ENCODE data around the gene RTN1.

The RTN1 gene

DNA sequence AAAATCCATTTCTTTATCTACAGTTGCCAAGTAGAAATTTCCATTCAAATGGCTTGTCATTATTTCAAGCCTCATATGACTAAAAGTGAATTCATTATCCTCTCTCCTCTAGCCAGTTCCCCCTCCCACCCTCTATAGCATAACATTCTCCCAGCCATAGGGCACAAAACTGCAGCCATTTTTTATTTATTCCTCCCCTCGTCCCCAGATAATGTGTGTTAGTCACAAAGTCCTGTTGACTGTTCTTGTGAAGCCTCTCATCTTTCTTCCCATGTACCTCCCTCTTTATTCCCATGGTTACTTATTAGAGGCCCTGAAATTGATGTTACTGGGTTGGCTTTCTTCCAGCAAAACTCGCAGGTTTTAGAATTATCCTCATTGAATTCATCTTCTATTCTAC, 13.2 kb downstream of the RTN1 start:
- intact Hi-C loops (cut with DNase I), result no loop called here
- DNase-seq, result no peak

DNA sequence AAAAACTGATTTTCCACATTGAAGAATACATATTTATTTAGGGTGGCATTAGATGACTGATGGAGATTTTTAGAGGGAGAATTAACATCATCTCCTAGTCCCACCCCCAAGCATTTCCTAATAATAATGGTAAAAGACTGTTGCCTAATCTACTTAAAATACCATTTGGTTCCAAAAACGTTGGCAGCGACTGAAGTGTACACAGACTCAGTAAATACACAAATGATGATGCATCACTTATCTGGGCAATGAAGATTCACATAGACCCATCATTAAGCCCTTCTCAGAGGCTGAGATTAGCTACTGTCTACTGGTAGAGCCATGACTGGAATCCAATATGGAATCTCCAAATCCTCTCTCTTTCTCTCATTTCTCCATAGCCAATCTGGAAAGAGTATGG, 18.2 kb downstream of the RTN1 start:
- DNase-seq, result no peak
- intact Hi-C loops (cut with DNase I), result no loop called here

DNA sequence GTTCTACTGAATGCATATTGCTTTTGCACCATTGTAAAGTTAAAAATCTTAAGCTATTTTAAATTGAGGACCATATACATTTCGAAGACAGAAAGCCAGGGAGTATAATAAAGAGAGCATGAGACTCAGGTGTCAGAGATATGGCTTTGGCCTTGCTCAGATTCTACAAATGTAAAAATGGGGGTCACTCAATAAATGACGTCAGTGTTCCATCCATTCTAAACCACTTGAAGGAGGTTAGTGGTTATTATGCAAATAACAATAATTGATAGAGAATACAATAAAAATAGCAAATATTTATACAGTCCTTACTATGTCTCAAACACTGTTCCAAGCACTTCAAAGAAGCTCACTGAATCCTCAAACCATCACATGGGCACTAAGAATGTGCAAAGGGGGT, 20.1 kb downstream of the RTN1 start:
- intact Hi-C loops (cut with DNase I), result no loop called here
- no peak for DNase-seq

DNA sequence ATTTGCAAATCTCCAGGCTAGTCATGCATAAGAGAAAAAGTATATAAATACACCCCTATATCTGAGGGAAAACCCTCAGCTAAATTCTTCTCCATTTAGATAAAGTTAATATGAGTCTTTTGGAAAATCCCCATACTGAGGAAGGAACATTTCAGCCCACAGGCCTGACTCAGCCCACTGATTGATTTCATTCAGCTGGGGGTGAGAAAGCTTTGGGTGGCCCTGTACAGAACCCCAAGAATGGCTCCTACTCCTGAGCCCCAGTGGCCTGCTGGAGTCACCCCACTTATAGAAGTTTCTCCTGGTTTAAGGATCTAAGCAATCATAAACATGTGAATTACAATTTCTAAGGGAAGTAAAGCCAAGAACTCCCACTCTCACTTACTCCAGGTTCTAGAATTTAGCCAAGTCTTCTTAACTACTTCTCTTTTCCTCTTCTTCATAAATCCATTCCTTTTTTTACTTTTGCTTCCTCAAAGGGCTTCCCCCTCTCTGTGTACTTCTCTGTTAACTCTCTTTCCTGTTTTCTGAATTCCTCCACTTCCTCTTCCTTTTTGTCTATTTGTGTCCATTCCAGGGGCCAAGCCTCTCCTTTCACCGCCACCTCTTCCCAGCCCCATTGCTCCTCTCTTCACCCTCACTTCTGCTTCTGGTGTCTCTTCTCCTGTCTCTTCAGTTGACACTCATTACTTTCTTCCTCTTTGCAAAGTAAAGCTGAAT, 21.0 kb downstream of the RTN1 start:
- no peak for DNase-seq
- intact Hi-C loops (cut with DNase I), result no loop called here

DNA sequence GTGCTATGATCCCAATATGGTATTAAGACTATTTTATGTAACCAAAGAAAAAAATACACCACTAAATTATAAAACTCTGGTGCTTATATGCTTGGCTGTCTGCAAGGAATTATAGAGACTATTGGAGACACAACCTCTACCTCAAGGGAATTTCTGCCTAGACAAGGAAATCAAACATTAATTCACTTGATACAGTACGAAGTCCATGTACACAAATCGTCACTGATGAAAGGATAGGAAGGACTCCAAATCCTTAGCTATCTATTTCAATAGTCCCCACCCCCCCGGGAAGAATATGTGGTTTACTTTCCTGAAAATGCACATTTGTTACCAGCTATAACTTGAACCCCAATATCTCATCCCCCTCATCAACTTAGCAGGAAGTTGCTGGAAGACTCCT, 21.9 kb downstream of the RTN1 start:
- intact Hi-C loops (cut with DNase I), result no loop called here
- no peak for DNase-seq

DNA sequence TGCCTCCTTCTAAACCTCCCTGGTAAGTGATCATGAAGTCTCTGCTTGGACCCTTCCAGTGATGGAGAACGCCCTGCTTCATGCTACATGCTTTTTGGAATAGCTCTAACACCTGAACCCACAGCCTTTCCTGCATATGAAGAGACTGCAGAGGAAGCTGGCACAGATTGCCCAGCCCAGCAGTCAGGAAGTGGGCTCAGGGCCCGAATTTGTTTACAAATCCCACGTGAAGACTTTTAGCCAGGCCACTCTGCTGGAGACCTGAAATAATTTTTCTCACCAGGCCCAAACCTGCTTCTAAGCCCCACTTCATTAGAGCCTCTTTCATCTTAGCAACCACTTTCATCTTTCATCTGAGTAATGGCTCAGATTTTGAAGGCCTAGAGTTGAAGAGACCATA, 22.9 kb downstream of the RTN1 start:
- intact Hi-C loops (cut with DNase I), result no loop called here
- DNase-seq, result no peak

DNA sequence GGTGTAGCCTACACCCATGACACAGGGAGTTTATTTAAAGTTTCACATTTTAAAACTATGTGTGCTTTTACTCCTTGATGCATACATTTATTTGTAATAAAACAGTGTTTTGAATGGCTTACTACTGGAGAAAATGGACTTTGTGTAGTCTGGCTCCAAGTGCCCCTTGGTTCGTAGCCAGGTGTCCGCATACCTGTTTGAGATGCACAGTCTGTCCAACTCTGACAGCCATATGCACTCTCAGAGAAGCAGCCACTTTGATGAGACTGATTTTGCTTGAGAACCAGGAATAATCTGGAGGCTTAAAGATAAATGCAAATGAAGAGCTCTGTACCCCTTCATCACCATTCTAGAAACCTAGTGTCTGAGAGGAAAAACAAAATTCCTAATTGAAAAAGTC, 24.0 kb downstream of the RTN1 start:
- intact Hi-C loops (cut with DNase I), result no loop called here
- DNase-seq, result no peak

DNA sequence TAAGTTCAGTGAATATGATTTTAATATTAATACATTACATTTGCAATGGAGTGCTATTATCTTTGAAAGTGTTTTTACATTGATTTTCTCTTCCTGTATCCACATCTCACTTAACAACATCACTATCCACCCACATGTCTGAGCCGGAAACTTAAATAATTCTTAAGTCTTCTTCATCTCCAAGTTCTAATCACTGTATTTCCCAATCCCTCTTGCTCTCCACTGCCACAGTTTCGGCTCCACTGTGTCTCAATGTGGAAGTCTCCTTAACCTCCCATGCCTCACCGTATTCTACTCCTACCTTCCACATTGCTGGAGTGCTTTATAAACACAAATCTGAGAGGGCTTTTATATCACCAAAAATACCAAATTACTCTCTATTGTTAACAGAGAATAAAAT, 25.3 kb downstream of the RTN1 start:
- intact Hi-C loops (cut with DNase I), result no loop called here
- no peak for DNase-seq

DNA sequence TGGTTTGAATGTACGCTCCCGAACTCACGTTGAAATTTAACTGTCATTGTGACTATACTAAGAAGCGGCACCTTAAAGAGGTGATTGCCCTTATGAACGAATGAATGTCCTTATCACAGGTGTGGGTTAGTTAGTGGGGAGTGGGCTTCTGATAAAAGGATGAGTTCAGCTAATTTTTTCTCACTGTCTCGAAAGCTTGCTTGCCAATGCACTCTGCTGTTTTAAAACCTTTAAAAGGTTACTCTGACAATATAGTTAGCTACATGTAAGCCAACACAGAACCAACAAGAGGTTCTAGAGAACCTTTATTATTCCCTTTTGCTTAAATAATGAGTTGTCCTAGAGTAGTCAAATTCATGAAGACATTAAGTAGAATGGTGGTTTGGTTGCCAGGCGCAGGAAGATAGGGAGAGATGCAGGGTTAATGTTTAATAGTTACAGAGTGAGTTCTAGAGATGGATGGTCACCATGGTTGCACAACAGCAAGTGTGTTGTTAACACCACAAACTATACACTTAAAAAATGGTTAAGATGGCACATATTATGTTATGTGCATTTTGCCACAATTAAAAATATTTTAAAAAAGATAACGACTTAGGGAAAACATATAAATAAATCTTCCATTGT, 26.3 kb downstream of the RTN1 start:
- no peak for DNase-seq
- intact Hi-C loops (cut with DNase I), result no loop called here

DNA sequence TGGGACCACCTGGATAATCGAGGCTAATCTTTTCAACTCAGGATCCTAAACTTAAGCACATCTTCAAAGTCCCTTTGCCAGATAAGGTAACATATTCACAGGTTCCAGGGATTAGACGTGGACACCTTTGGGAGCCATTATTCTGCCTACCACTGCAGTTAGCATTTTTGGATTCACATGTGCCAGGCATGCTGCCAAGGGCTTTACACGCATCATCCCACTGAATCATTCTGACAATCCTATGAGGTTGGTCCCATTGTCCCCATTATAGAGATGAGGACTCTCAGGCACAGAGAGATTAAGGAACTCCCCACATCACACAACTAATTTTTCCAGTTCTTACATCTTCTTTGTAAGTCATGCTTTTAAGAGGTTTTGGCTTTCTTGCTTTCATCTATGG, 34.5 kb downstream of the RTN1 start:
- intact Hi-C loops (cut with DNase I), result no loop called here
- DNase-seq, result no peak

DNA sequence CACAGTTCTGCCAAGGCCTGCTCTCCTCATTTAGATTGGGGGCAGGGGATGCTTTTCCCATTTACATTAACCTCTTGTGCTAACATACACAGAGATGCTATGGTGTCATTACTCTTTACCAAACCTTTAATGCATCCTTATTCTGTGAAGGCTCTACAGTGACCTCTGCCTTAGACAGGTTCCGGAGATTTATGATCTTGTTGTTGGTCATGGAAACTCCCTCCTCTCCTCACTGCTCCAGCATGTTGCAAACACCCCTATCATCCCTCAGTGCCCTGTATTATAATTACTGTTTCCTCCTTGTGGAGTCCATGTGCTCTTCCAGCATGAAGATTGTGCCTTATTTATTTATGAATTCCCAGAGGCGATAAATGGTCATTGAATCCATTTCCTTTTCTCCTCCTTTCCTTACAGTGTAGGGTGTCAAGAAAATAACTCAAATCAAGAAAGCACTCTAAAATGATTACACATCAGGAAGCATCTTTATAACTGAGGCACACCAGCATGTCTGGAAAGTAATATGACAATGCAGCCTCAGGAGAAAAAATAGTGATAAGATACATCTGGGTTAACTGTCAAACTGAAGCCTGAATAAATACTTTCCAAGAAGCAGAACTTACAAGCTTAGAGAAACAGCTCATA, 37.8 kb downstream of the RTN1 start:
- no peak for DNase-seq
- intact Hi-C loops (cut with DNase I), result no loop called here

DNA sequence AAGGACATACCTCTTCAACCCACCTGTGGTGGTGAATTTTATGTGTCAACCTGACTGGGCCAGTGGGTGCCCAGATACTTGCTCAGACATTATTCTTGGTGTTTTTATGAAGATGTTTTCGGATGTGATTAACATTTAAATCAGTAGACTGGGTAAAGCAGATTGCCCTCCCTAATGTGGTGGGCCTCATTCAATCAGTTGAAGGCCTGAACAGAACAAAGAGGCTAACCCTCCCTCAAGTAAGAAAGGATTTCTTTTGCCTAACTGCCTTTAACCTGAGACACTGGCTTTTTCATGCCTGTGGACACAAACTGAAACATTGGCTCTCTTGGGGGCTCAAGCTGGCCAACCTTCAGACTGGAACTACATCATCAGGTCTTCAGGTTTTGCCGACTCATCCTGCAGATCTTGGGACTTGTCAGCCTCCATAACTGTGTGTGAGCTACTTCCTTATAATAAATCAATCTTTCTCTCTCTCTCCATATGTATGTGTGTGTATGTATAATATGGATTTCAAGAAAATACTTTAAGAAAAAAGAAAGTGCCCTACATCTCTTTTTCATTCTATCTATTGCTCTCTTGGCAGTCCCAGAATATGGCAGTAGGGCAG, 39.4 kb downstream of the RTN1 start:
- DNase-seq, result no peak
- intact Hi-C loops (cut with DNase I), result no loop called here

DNA sequence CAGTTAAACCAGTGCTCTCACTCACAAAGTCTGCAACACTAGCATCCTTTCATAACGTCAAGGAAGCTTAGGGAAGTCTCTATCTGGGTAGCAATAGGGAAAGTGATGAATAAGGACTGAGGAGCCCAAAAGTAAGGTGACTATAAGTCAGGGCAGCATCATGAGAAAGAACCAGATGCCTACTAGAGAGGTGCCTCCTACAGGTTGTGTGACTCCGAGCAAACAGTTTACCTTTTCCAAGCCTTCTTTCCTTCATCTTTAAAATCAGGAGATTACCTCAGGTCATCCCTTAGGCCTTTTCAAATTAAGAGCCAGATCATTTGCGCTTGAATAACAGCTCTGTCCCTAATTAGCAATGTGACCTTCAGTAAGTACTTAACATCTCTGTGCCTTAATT, 40.2 kb downstream of the RTN1 start:
- DNase-seq, result no peak
- intact Hi-C loops (cut with DNase I), result no loop called here

DNA sequence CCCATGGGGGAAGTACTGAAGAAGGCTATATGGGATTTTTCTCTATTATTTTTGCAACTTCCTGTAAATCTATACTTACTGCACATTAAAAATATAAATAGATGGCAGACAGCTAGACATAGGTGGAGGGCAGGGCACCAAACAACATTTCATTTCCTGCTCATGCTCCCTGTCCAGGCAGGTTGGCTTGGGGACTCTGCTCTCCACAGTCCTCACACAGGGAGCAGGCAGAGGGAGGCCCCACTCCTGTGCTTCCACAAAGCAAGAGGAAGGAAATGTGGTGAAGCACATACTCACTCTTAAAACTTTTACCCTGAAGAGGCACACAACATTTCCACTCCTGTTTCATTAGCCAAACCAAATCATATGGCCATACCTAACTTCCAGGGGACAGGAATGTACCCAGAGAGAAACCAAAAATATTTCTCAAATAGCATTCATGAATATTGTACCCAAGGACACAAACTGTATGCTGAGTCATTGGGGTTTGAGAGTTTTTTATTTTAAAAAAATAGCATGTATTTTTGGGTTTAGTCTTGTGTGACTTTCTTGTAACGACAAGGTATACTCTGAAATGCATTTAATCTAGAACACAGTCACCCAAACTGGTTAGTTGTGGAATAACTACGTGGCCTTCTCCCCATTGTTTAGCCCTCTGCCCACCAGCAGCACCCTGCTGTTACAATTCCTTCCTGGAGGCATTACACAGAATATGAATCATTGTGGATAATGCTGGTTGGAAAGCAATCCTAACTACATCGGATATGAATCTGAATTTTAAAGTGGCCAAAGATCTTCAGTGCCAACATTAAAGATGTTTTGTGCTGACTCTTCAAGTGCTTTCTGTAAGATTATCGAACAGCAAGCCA, 40.9 kb downstream of the RTN1 start:
- intact Hi-C loops (cut with DNase I), result no loop called here
- DNase-seq, result no peak

DNA sequence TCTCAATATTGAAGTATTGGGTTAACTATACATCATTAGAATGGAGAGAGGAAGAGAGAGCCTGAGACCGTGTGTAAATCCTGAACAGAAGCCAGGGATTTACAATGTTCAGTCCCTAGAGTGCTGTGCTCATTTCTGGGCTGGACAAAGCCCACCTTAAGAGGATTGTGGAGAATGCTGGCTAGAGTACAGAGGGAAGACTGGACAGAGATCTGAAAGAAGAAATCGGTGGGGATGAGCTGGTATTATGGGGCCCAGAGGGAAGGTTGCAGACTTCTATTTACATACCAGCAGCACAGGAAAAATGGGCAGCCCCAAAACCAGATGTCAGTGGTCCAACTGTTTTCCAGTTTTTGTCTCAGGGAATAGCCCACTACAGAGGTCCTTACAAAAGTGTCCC, 42.3 kb downstream of the RTN1 start:
- DNase-seq, result no peak
- intact Hi-C loops (cut with DNase I), result no loop called here

DNA sequence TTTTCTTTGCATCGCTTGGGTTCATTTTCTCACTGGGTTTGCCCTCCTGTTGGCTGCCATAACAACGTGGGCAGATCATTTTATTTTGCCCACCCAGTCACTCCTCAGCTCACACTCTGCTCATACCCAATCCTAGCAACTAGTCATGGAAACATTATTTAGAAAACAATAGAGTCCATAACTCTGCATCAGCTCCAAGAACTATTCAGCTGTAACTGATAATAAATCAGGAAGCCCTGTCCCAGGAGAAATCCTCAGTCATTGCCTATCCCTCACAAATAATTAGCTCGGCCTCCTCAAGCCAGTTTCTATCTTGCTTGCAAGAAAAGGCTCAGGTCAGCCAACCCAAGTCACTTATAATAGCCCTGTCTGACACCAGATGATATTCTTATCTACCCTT, 43.2 kb downstream of the RTN1 start:
- intact Hi-C loops (cut with DNase I), result no loop called here
- no peak for DNase-seq

DNA sequence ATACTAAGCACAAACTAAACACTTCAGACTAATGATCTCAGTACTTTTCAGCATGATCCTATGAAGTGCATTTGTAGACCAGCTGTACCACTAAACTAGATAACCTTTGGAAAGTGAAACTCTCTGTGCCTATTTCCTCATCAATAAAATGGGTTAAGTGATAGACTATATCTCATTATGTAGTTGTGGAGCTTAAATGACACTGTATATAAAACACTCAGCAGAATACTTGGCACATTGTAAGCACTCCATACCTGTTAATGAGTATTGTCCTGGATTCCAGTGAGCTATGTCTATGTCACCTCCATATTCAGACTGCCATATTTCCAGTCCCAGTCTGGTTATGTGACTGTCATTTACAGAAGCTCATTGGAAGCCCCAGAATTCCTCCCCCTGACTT, 44.4 kb downstream of the RTN1 start:
- intact Hi-C loops (cut with DNase I), result no loop called here
- no peak for DNase-seq

DNA sequence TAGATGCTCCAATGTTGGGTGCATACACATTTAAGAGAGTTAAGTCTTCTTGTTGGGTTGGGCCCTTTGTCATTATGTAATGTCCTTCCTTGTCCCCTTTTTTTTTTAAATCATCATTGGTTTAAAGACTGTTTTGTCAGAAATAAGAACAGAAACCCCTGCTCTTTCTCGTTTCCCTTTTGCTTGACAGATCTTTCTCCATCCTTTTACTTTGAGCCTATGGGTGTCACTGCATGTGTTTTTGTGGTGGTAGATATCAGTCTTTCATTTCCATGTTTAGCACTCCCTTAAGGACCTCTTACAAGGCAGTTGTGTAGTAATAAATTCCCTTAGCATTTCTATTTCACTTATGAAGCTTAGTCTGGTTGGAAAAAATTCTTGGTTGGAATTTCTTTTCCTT, 47.4 kb downstream of the RTN1 start:
- intact Hi-C loops (cut with DNase I), result no loop called here
- DNase-seq, result no peak

DNA sequence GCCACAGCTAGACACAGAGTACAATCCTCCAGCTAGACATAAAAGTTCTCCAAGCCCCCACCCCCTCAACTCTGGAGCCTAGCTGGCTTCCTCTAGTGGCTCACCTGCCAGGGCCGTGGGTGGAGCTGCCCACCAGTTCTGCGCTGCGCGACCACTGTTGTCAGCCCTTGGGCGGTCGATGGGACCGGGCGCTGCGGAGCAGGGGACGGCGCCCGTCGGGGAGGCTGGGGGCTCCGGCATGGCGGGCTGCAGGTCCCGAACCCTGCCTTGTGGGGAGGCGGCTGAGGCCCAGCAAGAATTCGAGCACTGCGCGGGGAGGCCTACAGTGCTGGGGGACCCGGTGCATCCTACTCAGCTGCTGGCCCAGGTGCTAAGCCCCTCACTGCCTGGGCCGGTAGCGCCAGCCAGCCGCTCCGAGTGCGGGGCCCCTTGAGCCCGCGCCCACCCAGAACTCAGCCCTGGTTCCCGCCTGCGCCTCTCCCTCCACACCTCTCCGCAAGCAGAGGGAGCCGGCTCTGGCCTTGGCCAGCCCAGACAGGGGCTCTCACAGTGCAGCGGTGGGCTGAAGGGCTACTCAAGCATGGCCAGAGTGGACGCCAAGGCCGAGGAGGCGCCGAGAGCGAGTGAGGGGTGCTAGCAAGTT, 51.0 kb downstream of the RTN1 start:
- intact Hi-C loops (cut with DNase I), result no loop called here
- DNase-seq, result peak in 3 of 10 donors; percentile 60 to 80 (median 66)

DNA sequence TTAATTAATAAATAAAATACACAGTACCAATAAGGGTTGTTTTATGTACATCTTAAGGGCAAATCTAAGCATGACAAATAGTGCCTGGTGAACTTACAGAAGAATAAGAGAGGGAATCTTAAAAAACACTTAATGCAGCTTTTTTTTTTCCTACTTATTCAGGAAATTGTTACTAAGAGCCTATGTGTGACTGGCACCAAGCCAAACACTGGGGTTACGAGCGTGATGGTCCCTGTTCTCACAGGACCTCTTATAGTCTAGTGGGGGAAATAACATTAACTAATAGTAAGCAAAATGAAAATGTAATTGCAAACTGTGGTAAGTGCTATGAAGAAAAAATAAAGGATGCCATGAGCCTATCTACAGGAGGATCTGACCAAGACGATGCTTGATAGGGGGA, 53.6 kb downstream of the RTN1 start:
- DNase-seq, result no peak
- intact Hi-C loops (cut with DNase I), result no loop called here

Measured in posterior cingulate gyrus (tissue), 11 donors.